ENCODE results near the gene OBP2A. TPM values are rescaled to one million over a fixed set of nuclear protein-coding genes. Genes with fewer than 3 reads are reported as not detected.
"Not testable (repeated sequence)": the region's sequence is repeated elsewhere in the genome, so short reads cannot be mapped to it uniquely, and the experiment has no call there.

The OBP2A gene
- total RNA-seq (not detected), polyA plus RNA-seq (not detected)
- long read RNA-seq, donor 1: 0 reads
- long read RNA-seq, donor 2: 0 reads
- long read RNA-seq, donor 3: 0 reads
- long read RNA-seq, donor 4: 0 reads

GRCh38 chr9:135545646-135546176, at the start of gene OBP2A:
Gene OBP2A (plus strand): TSS chr9:135546126. CDS start chr9:135546181, 55 bp downstream.
- H3K27ac ChIP-seq (ENCODE audit: low read length); ATAC-seq; H3K27me3 ChIP-seq (ENCODE audit: control insufficient read depth, insufficient read depth); H3K4me1 ChIP-seq (ENCODE audit: control insufficient read depth, insufficient read depth, low read length); DNase-seq; H3K4me3 ChIP-seq (ENCODE audit: low read length); intact Hi-C loops (cut with DNase I); H3K9me3 ChIP-seq (ENCODE audit: control insufficient read depth, low read length): not testable (repeated sequence)
- WGBS: 75% methylated on average over 14 of the region's 19 CpGs

- Histone ChIP-seq H3K4me3 (ENCODE audit: low read length) (no peak overlapping the region), H3K27ac (ENCODE audit: low read length) (no peak overlapping the region), H3K4me1 (ENCODE audit: control insufficient read depth, insufficient read depth, low read length) (no peaks in the 10 kb centered on the region), H3K9me3 (ENCODE audit: control insufficient read depth, low read length) (no peaks in the 10 kb centered on the region), H3K27me3 (ENCODE audit: control insufficient read depth, insufficient read depth) (no peaks in the 10 kb centered on the region)
- ATAC-seq (no peak), DNase-seq (peak in 2 of 3 donors; percentile 28 to 50)
- 84% methylated on average over 15 of the region's 15 CpGs for WGBS
- intact Hi-C loops (cut with DNase I): no loop called here
Measured at GRCh38 chr9:135498381-135499126, 47.4 kb upstream of the OBP2A start.

GRCh38 chr9:135499326-135500070, 46.4 kb upstream of the OBP2A start:
- ATAC-seq: peak; percentile 91 to 93
- DNase-seq: peak; percentile 98 to 99 (median 99)
- no peaks in the 10 kb centered on the region for H3K4me1 ChIP-seq (ENCODE audit: control insufficient read depth, insufficient read depth, low read length)
- peak overlapping the region; percentile 71 for H3K4me3 ChIP-seq (ENCODE audit: low read length)
- intact Hi-C loops (cut with DNase I): no loop called here
- H3K27me3 ChIP-seq (ENCODE audit: control insufficient read depth, insufficient read depth): no peaks in the 10 kb centered on the region
- H3K9me3 ChIP-seq (ENCODE audit: control insufficient read depth, low read length): no peaks in the 10 kb centered on the region
- peak overlapping the region; percentile 16 for H3K27ac ChIP-seq (ENCODE audit: low read length)
- WGBS: under 1% methylated on average over 58 of the region's 58 CpGs

- WGBS: under 1% methylated on average over 29 of the region's 29 CpGs
- no peaks in the 10 kb centered on the region for H3K9me3 ChIP-seq (ENCODE audit: control insufficient read depth, low read length)
- ATAC-seq: peak; percentile 18 to 38
- H3K27me3 ChIP-seq (ENCODE audit: control insufficient read depth, insufficient read depth): no peaks in the 10 kb centered on the region
- H3K4me1 ChIP-seq (ENCODE audit: control insufficient read depth, insufficient read depth, low read length): no peaks in the 10 kb centered on the region
- intact Hi-C loops (cut with DNase I): no loop called here
- H3K27ac ChIP-seq (ENCODE audit: low read length): peak overlapping the region; percentile 16
- peak overlapping the region; percentile 71 for H3K4me3 ChIP-seq (ENCODE audit: low read length)
- DNase-seq: no peak
Measured at GRCh38 chr9:135500071-135500524, 45.8 kb upstream of the OBP2A start.

- H3K27me3 ChIP-seq (ENCODE audit: control insufficient read depth, insufficient read depth): no peaks in the 10 kb centered on the region
- no peaks in the 10 kb centered on the region for H3K4me1 ChIP-seq (ENCODE audit: control insufficient read depth, insufficient read depth, low read length)
- DNase-seq: peak; percentile 90 to 96 (median 96)
- H3K27ac ChIP-seq (ENCODE audit: low read length): peak within 1 kb of the TSS; percentile 16
- ATAC-seq: peak; percentile 97 to 98
- WGBS: under 1% methylated on average over 91 of the region's 92 CpGs
- intact Hi-C loops (cut with DNase I): no loop called here
- no peaks in the 10 kb centered on the region for H3K9me3 ChIP-seq (ENCODE audit: control insufficient read depth, low read length)
- peak within 1 kb of the TSS; percentile 71 for H3K4me3 ChIP-seq (ENCODE audit: low read length)
Measured at GRCh38 chr9:135500525-135501260, 45.2 kb upstream of the OBP2A start, which contains the start of gene MRPS2. Gene MRPS2 (plus strand): TSS chr9:135500682. CDS start chr9:135500711, 29 bp downstream.

- 44% methylated on average over 38 of the region's 38 CpGs for WGBS
- peak overlapping the region; percentile 71 for H3K4me3 ChIP-seq (ENCODE audit: low read length)
- DNase-seq (peak in 1 of 3 donors; percentile 54), ATAC-seq (peak; percentile 61 to 68)
- no peaks in the 10 kb centered on the region for H3K27me3 ChIP-seq (ENCODE audit: control insufficient read depth, insufficient read depth)
- H3K9me3 ChIP-seq (ENCODE audit: control insufficient read depth, low read length): no peaks in the 10 kb centered on the region
- intact Hi-C loops (cut with DNase I): no loop called here
- no peaks in the 10 kb centered on the region for H3K4me1 ChIP-seq (ENCODE audit: control insufficient read depth, insufficient read depth, low read length)
- no peak overlapping the region for H3K27ac ChIP-seq (ENCODE audit: low read length)
Measured at GRCh38 chr9:135501261-135502167, 44.4 kb upstream of the OBP2A start.

- Histone ChIP-seq H3K9me3 (ENCODE audit: control insufficient read depth, low read length) (no peaks in the 10 kb centered on the region), H3K27me3 (ENCODE audit: control insufficient read depth, insufficient read depth) (no peaks in the 10 kb centered on the region), H3K4me1 (ENCODE audit: control insufficient read depth, insufficient read depth, low read length) (no peaks in the 10 kb centered on the region), H3K27ac (ENCODE audit: low read length) (no peak overlapping the region), H3K4me3 (ENCODE audit: low read length) (no peak overlapping the region)
- ATAC-seq: no peak
- DNase-seq: peak in 1 of 3 donors; percentile 49
- WGBS: 90% methylated on average over 15 of the region's 15 CpGs
- intact Hi-C loops (cut with DNase I): no loop called here
Measured at GRCh38 chr9:135502168-135502872, 43.6 kb upstream of the OBP2A start.

GRCh38 chr9:135502873-135503321, 43.0 kb upstream of the OBP2A start:
- Histone ChIP-seq H3K27ac (ENCODE audit: low read length) (no peak overlapping the region), H3K4me3 (ENCODE audit: low read length) (no peak overlapping the region), H3K4me1 (ENCODE audit: control insufficient read depth, insufficient read depth, low read length) (no peaks in the 10 kb centered on the region), H3K9me3 (ENCODE audit: control insufficient read depth, low read length) (no peaks in the 10 kb centered on the region), H3K27me3 (ENCODE audit: control insufficient read depth, insufficient read depth) (no peaks in the 10 kb centered on the region)
- 88% methylated on average over 16 of the region's 16 CpGs for WGBS
- DNase-seq (peak in 2 of 3 donors; percentile 20 to 65), ATAC-seq (no peak)
- intact Hi-C loops (cut with DNase I): no loop called here

- ATAC-seq (no peak), DNase-seq (peak in 1 of 3 donors; percentile 45)
- no peak overlapping the region for H3K27ac ChIP-seq (ENCODE audit: low read length)
- H3K9me3 ChIP-seq (ENCODE audit: control insufficient read depth, low read length): no peaks in the 10 kb centered on the region
- no peak overlapping the region for H3K4me3 ChIP-seq (ENCODE audit: low read length)
- H3K27me3 ChIP-seq (ENCODE audit: control insufficient read depth, insufficient read depth): no peaks in the 10 kb centered on the region
- intact Hi-C loops (cut with DNase I): no loop called here
- no peaks in the 10 kb centered on the region for H3K4me1 ChIP-seq (ENCODE audit: control insufficient read depth, insufficient read depth, low read length)
- WGBS: 90% methylated on average over 41 of the region's 41 CpGs
Measured at GRCh38 chr9:135503371-135504261, 42.3 kb upstream of the OBP2A start.
